Left renal pelvis (tissue), 4 donors: Measurements from ENCODE around the gene CEP83. TPM values are rescaled to one million over a fixed set of nuclear protein-coding genes. Genes with fewer than 3 reads are reported as not detected.

Experiments used
- DNase-seq, 4 donors: peaks; one replicate each; pipeline ENCODE4 v3.0.0-alpha.2; 2013; ENCODE audit warnings: low read depth in 4 of 4, low spot score in 3 of 4
- polyA plus RNA-seq, 4 donors: library from polyadenylated mRNA; unstranded; fragments of 120-200 nt; gene quantifications; one replicate each; pipeline ENCODE4 v1.2.1, GENCODE V29; 2013; ENCODE audit not compliant: insufficient read length in 4 of 4

The CEP83 gene
- polyA plus RNA-seq, 4 donors: 27.4 to 41.1 (median 35.0) TPM

DNA sequence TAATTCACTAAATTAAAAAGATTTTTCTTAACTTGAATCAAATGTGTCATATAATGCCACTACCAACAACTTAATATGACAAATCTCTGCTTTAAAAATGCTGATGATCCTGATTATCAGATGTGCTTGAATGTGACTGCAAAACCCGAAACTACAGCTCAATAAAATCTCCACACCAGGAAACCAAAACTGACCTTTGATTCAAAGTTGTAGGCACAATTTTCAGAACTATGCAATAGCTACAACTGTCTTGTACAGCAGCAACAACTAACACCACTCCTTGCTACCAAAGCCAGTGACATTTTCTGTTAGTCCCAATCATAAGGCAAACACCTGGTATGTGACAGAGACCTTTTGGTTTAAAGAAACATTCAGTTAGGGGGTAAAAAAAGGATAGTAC, 147.3 kb downstream of the CEP83 start:
- DNase-seq: no peak

DNA sequence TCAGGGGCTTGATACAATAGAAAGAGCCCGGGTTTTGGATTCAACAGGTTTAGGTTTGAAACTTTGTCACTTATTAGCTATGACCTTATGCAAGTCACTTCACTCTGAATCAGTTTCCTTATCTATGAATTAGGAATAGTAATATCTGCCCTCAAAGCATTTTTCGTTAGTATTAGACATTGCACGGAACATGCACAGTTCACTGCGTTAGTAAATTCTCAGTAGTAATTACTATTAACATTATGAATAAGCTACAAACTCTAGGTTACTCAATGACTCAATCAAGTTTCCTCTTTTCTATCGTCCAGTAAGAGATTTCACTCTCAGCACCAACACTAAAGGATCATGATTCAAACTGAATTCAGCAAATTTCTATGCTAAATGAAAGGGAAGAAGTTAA, 150.3 kb downstream of the CEP83 start:
- no peak for DNase-seq

GRCh38 chr12:94308612-94309011, 151.1 kb downstream of the CEP83 start:
- DNase-seq: no peak

DNA sequence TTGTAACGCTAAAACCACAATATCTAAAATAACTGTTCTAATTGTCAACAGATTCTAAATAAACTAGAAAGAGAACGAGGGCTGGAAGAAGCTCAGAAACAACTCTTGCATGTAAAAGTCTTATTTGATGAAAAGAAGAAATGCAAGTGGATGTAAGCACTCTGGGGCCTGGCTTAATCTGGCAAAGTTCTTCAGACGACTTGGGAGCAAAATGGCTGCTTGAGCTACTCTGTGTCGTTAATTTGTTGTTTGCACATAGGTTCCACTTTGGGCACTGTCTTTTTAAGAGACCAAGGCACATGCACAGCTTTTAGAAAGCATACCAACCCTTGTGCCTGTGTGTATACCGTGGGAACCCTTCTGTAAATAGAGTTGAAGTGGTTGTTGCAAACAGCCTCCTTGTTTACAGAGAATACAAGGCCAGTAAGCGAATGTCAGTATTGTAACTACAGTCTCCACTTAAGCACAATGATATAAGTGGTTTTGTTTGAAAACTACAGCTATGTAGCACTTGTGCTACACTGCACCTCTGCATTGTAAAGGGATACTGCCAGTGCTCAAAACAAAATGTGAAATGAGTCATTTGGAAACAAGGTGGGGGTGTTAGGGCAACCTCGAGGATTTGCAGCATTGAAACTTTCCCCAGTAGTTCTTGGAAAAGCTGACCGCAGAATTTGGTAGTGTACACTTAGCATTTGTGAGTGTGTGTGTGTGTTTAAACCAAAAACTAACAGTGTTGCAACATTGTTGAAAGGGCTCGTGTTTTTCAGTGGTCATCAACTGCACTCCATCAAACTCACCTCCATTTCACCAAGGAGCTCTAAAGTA, 154.3 kb downstream of the CEP83 start:
- DNase-seq: no peak

DNA sequence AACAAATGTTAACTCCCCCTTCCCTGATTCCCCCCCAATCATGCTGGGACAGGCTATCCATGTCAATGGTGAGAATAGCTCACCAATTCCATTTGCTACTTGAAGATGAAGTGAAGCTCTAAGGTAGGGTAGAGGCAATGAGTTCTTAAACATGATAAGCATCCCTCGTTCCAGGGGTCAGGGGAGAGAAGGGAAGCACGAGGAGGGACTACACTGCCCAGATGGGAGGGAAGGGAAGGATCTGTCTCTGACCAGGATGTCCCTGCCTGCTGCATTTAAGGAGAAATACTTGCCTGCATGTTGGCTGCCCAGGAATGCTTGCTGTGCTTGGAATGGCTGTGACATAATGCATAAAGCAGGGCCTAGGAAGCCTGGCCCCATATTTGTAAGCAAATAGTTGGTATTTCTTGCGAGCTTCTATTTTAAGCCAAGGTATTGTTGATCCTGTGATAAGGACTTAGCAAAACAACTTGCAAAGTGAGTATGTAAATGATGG, 155.1 kb downstream of the CEP83 start:
- no peak for DNase-seq

DNA sequence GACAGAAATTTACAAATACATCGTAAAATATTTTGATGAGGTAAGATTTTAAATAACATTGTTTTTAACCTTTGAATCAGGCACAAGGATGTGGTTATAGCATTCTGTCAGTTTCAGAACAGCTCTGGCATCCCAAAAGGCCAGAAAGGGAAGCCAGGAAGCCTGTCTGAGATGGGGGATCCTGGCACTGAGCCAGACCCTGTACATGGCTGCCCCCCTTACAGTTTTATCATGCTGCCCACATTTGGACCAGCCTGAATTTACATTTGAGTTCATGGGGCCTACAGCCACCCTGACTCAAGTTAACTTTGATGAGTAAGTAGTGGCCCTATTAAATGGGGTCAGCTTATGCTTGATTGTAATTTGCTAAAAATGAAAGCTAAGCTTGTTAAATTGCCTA, 155.7 kb downstream of the CEP83 start:
- no peak for DNase-seq

DNA sequence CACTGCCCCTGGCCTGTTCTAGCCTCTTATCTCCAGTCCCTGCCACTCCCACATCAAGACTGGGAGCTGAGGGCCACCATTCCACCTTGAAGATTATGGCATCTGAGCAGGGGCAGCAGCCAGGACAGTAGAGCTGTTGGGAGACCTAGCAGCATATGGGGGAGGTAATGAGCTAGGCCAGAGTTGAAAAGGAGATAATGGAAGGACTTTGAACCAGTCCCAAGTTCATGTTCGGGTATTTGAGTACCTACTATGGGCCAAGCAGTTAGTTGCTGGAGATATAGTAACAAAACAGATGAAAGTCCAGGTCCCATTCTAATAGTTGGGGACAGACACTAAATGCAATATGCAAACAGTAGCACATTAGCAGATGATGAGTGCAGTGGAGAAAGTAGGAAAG, 159.8 kb downstream of the CEP83 start:
- no peak for DNase-seq

- DNase-seq: no peak
These were observed 161.7 kb downstream of the CEP83 start for GRCh38 chr12:94297876-94298505.

DNA sequence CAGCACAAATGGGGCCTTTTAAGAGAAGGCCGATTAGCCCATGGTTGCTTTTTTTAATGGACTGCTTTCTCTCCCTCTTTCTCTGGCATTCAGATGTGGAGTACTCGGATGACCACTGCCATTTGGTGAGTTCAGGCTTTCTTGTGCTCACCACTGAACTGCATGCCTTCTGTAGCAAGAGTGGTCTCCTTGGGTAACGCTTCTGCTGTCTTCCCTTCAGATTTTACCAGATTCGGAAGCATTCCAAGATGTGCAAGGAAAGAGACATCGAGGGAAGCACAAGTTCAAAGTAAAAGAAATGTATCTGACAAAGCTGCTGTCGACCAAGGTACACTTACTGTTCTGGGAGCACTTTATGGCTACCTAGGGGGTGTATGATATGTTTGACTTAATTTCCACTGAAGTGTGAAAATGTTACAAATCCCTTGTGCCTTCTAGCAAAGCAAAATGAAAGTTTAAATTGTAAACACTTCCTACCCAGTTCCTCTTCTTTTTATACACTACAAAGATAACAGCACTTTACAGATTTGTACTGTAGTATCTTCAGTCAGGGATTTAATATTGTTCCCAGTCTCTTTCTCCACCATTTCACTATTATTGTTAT, 162.5 kb downstream of the CEP83 start:
- no peak for DNase-seq

DNA sequence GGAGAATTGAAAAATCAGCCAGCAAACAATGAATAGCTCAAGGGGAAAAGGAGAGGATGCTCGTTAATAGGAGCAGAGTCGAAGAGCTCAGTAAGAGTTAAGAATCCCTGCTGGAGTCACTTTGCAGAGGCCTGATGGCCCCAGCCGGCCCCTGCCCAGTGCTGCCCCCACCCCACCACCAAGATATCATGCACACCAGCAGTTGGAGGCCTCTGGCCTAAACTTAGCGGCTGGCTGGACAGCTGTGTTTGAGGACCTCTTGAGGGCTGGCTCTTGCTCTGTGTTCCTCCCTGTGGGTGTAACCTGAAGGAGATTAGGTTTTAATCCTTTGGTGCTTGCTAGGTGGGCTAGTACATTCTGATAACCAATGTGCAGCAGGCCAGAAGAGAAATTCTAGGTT, 169.3 kb downstream of the CEP83 start:
- DNase-seq: no peak

DNA sequence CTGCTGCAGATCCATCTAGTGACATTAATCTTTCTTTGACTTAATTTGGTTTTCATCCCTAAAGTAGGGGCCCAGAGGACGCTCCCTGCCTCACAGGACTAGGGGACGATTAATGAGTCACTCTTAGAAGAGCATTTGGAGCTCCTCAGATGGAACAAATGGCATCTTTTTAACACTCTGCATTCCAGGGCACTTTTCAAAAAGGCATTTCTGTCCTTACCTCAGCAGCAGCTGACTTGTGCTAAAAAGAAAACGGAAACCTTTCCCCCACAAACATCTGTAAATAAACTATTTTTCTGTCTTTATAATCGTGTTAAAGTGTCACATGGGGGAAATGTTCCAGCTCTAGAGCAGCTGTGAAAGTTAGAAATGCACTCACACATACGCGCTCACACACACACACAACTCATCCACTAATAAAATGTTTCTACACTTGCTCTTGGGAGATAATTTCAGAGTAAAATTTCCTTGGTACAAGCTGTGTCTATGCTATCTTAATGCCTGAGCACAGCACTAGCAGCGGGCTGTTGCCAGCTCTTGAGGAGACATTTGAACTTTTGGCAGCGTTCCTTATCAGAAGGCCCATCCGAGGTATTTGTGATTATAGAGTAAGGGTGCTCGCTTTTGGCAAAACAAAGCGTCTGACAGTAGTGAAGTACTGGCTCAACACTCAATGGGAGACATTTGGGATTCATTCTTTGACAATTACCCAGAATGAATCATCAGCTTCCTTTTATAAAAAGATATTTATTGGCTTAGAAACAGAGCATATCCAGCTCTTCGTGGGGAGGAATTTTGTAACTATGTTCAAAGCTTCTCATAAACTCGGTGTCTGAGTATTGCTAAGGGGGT, 170.0 kb downstream of the CEP83 start:
- no peak for DNase-seq

GRCh38 chr12:94287245-94287628, 172.4 kb downstream of the CEP83 start:
- no peak for DNase-seq

- DNase-seq: no peak
These were observed 173.0 kb downstream of the CEP83 start for GRCh38 chr12:94286583-94287244.

DNA sequence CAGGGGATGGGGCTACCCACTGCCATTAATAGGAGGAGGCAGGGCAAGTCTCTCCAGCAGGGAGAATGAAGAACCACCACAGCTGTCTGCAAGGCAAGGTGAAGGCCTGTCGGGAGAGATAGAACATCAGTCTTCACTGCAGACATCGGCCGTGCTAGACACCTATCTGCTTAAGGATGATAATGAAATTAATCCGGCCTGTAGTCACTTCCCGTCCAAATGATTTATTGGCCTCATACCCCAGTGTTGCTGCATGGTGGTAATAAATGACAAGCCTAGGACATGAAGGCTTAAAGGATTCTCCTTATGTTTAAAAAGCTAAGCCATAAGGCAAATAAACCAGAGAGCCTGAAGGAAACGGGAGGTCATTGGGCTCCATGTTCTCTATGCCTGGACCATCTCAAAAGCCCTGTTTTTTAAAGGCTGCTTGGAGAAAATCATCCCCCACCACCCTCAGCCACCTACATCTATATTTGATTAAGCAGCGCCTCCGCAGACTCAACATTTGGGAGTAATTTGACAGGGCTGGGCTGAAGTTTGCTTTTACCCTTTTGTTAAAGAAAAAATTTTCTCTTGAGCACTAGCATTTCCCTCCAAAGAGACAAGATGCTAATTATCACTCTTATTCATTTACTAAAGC, 173.6 kb downstream of the CEP83 start:
- DNase-seq: no peak

GRCh38 chr12:94284859-94285258, 174.8 kb downstream of the CEP83 start:
- no peak for DNase-seq

DNA sequence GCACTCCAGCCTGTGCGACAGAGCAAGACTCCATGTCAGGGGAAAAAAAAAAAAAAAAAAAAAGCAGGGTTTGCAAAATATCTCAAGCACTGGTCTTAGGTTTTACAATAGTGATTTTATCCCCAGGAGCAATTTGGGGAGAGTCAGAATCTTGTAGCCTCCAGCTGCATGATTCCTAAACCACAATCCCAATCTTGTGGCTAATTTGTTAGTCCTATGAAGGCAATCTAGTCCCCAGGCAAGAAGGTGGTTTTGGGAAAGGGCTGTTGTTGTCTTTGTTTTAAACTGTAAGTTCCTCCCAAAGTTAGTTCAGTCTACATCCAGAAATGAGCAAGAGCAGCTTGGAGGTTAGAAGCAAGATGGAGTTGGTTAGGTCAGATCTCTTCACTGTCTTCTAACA, 175.6 kb downstream of the CEP83 start:
- DNase-seq: no peak

GRCh38 chr12:94282675-94283074, 177.0 kb downstream of the CEP83 start:
- no peak for DNase-seq

GRCh38 chr12:94280063-94280462, 179.6 kb downstream of the CEP83 start:
- no peak for DNase-seq

GRCh38 chr12:94277426-94278000, 182.2 kb downstream of the CEP83 start:
- DNase-seq: no peak
